ENCODE measurements around the gene ERF. TPM values are rescaled to one million over a fixed set of nuclear protein-coding genes. Genes with fewer than 3 reads are reported as not detected.

The ERF gene
- total and polyA plus RNA-seq, 2 experiments from 2014 or later, result 24.7 to 29.6 TPM

DNA sequence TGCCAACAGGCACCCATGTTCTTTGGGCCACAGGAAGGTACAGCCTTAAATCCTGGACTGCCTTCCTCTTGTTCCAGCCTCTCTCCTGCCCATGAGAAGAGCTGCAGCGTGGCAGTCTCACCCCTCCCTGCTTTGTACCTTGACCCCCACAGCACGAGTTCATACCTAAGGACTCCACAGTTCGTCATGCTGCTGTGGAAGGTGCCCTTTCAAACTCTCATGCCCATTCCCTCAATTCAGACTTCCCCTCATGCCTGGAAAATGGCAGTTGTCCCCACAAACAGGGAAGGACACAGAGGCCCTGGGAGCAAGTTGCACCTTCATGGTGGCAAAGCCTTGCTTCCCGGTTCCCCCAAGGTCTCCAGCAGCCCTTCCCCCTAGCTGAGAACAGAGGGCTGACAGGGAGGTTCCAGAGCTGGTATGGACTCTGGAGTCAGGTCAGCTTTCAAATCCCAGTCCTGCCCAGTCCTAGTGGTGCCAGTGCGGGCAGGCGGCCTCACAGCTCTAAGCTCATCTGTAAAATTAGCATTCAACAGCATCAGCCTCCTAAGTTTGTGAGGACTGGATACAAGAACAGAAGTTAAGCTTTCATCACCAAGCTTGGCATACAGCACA lies 21.1 kb downstream of the ERF start:
- WGBS, 2 experiments (ENCODE audit: low coverage in 1 of 2, low lambda C conversion rate in 2 of 2, missing lambda C conversion rate in 2 of 2), result 87 to 90% methylated on average over 6 of the region's 6 CpGs
- peaks cover 18% of the 10 kb centered on the region; the same call in 1 of the 2 replicates for H3K36me3 ChIP-seq (ENCODE audit: low read depth)

DNA sequence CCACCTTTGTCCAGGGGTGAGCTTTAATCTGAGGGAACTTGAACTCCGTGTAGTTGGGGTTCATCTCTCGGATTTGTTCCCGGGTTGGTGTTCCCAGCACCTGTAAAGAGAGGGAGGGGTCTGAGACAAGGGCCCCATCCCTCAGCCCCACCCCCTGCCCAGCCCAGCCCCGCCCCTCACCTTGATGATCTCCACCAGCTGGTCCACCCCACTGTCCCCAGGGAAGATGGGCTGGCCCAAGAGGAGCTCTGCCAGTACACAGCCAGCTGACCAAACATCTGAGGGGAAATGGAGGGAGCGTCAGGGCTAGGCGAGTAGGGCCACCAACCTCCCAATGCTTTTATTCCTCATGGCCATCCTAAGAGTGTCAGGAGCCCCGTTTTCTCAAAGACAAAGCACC lies 21.8 kb downstream of the ERF start:
- TF ChIP-seq EZH2phosphoT487 (IDR thresholded peaks at IDR 0.05; ENCODE audit: insufficient read depth, low read depth), result no peak
- no peak for TF ChIP-seq EZH2 (IDR thresholded peaks at IDR 0.05; ENCODE audit: insufficient read depth, poor library complexity, severe bottlenecking)
- no peaks in the 10 kb centered on the region for H3K9me2 ChIP-seq (ENCODE audit: insufficient read depth)
- no peak for DNase-seq
- peaks cover 29% of the 10 kb centered on the region for H3F3A ChIP-seq (ENCODE audit: insufficient read depth)
- peaks cover 18% of the 10 kb centered on the region; the same call in 1 of the 2 replicates for H3K36me3 ChIP-seq (ENCODE audit: low read depth)
- no peaks in the 10 kb centered on the region for H3K27me3 ChIP-seq (replicated peaks; ENCODE audit: insufficient read depth)
- in situ Hi-C loops (cut with MboI), result no loop called here
- H2AFZ ChIP-seq, result no peak overlapping the region
- no peaks in the 10 kb centered on the region for H4K20me1 ChIP-seq (ENCODE audit: insufficient read depth)
- no peaks in the 10 kb centered on the region for H3K9me3 ChIP-seq (ENCODE audit: low read depth)
- no peaks in the 10 kb centered on the region for H3K4me1 ChIP-seq (ENCODE audit: insufficient read depth)
- peaks cover 79% of the 10 kb centered on the region for H3K79me2 ChIP-seq (ENCODE audit: insufficient read depth)
- H3K4me3 ChIP-seq, result no peak overlapping the region
- H3K9ac ChIP-seq, result no peak overlapping the region
- H3K27ac ChIP-seq, result no peak overlapping the region
- 67 to 77% methylated on average over 5 to 7 of the region's 7 CpGs for WGBS, 2 experiments (ENCODE audit: low coverage in 1 of 2, low lambda C conversion rate in 2 of 2, missing lambda C conversion rate in 2 of 2)
- no peak overlapping the region for H3K4me2 ChIP-seq (ENCODE audit: unreplicated experiment)

More for the DNA sequence above, 21.1 kb downstream of the ERF start:
- Histone ChIP-seq H3K4me1 (ENCODE audit: insufficient read depth) (no peaks in the 10 kb centered on the region), H4K20me1 (ENCODE audit: insufficient read depth) (no peaks in the 10 kb centered on the region), H3K9me2 (ENCODE audit: insufficient read depth) (no peaks in the 10 kb centered on the region), H3K9me3 (ENCODE audit: low read depth) (no peaks in the 10 kb centered on the region), H3K27me3 (replicated peaks; ENCODE audit: insufficient read depth) (no peaks in the 10 kb centered on the region), H3F3A (ENCODE audit: insufficient read depth) (peaks cover 24% of the 10 kb centered on the region), H3K79me2 (ENCODE audit: insufficient read depth) (peaks cover 79% of the 10 kb centered on the region), H3K9ac (no peak overlapping the region), H3K27ac (no peak overlapping the region), H2AFZ (no peak overlapping the region), H3K4me3 (no peak overlapping the region), H3K4me2 (ENCODE audit: unreplicated experiment) (no peak overlapping the region)
- in situ Hi-C loops (cut with MboI), result no loop called here
- TF ChIP-seq EZH2phosphoT487 (IDR thresholded peaks at IDR 0.05; ENCODE audit: insufficient read depth, low read depth) (no peak), EZH2 (IDR thresholded peaks at IDR 0.05; ENCODE audit: insufficient read depth, poor library complexity, severe bottlenecking) (no peak)
- no peak for DNase-seq

DNA sequence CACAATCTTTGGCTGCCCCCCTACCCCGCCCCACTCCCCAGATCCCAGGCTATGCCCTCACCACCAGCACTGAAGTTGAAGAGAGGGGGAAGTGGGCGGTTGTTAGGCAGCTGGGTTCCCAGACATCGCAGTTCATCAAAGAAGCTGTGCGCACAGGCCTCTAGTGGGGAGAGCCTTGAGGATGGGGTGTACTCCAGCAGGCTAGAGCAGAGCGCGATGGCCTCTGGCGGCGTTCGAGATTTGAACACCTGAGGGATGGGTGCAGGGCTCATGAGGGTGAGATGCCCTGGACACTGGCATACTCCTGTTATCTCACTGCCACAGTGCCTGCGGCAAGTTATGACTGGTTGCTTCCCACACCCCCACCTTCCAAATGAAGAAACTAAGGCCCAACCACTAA lies 22.5 kb downstream of the ERF start:
- Histone ChIP-seq H3K4me2 (ENCODE audit: unreplicated experiment) (no peak overlapping the region), H2AFZ (no peak overlapping the region), H3K9me2 (ENCODE audit: insufficient read depth) (no peaks in the 10 kb centered on the region), H3K36me3 (ENCODE audit: low read depth) (peaks cover 18% of the 10 kb centered on the region; the same call in 1 of the 2 replicates), H3F3A (ENCODE audit: insufficient read depth) (peaks cover 31% of the 10 kb centered on the region), H3K4me1 (ENCODE audit: insufficient read depth) (no peaks in the 10 kb centered on the region), H3K27me3 (replicated peaks; ENCODE audit: insufficient read depth) (no peaks in the 10 kb centered on the region), H3K9me3 (ENCODE audit: low read depth) (no peaks in the 10 kb centered on the region), H3K9ac (no peak overlapping the region), H3K27ac (no peak overlapping the region), H4K20me1 (ENCODE audit: insufficient read depth) (no peaks in the 10 kb centered on the region), H3K4me3 (no peak overlapping the region), H3K79me2 (ENCODE audit: insufficient read depth) (peaks cover 81% of the 10 kb centered on the region)
- no peak for DNase-seq
- TF ChIP-seq EZH2phosphoT487 (IDR thresholded peaks at IDR 0.05; ENCODE audit: insufficient read depth, low read depth) (no peak), EZH2 (IDR thresholded peaks at IDR 0.05; ENCODE audit: insufficient read depth, poor library complexity, severe bottlenecking) (no peak)
- in situ Hi-C loops (cut with MboI), result no loop called here
- 91 to 94% methylated on average over 10 of the region's 10 CpGs for WGBS, 2 experiments (ENCODE audit: low coverage in 1 of 2, low lambda C conversion rate in 2 of 2, missing lambda C conversion rate in 2 of 2)

DNA sequence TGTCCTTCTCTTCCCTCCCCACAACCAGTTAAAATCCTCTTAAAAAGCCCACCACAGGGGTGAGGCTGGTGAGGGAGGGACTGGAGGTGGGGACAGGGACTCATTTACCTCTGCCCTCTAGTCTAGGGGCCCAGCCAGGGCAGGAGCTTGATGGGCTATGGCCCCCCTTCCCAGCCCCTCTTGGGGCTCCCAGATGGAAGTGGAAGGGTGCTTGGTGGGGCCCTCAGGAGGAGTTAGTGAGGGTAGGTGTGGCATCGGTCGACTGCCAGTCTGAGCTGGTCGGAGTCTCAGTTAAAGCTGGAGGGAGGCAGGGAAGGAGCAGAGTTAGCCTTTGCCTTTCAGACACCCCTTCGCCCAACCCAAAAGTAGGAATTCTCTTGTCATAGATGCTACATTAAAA lies 24.4 kb downstream of the ERF start:
- in situ Hi-C loops (cut with MboI), result no loop called here
- no peaks in the 10 kb centered on the region for H4K20me1 ChIP-seq (ENCODE audit: insufficient read depth)
- peaks cover 30% of the 10 kb centered on the region for H3K36me3 ChIP-seq (ENCODE audit: low read depth)
- H3K9me2 ChIP-seq (ENCODE audit: insufficient read depth), result no peaks in the 10 kb centered on the region
- H3K4me1 ChIP-seq (ENCODE audit: insufficient read depth), result no peaks in the 10 kb centered on the region
- H3K4me3 ChIP-seq, result no peak overlapping the region
- no peak overlapping the region for H3K4me2 ChIP-seq (ENCODE audit: unreplicated experiment)
- H3K27me3 ChIP-seq (replicated peaks; ENCODE audit: insufficient read depth), result no peaks in the 10 kb centered on the region
- no peak overlapping the region for H2AFZ ChIP-seq
- H3K9ac ChIP-seq, result no peak overlapping the region
- H3K9me3 ChIP-seq (ENCODE audit: low read depth), result no peaks in the 10 kb centered on the region
- peaks cover 30% of the 10 kb centered on the region for H3F3A ChIP-seq (ENCODE audit: insufficient read depth)
- no peak for DNase-seq
- H3K27ac ChIP-seq, result no peak overlapping the region
- peaks cover 80% of the 10 kb centered on the region for H3K79me2 ChIP-seq (ENCODE audit: insufficient read depth)
- WGBS, 2 experiments (ENCODE audit: low coverage in 1 of 2, low lambda C conversion rate in 2 of 2, missing lambda C conversion rate in 2 of 2), result 87 to 88% methylated on average over 4 of the region's 4 CpGs
- no peak for TF ChIP-seq EZH2phosphoT487 (IDR thresholded peaks at IDR 0.05; ENCODE audit: insufficient read depth, low read depth)
- TF ChIP-seq EZH2 (IDR thresholded peaks at IDR 0.05; ENCODE audit: insufficient read depth, poor library complexity, severe bottlenecking), result no peak

Data from GM23248 (cell line).